ENCODE results near the gene GIT1. TPM values are rescaled to one million over a fixed set of nuclear protein-coding genes. Genes with fewer than 3 reads are reported as not detected.

Gene GIT1
- total RNA-seq, 2 experiments from 2014 or later = 35.5 to 37.5 TPM

DNA sequence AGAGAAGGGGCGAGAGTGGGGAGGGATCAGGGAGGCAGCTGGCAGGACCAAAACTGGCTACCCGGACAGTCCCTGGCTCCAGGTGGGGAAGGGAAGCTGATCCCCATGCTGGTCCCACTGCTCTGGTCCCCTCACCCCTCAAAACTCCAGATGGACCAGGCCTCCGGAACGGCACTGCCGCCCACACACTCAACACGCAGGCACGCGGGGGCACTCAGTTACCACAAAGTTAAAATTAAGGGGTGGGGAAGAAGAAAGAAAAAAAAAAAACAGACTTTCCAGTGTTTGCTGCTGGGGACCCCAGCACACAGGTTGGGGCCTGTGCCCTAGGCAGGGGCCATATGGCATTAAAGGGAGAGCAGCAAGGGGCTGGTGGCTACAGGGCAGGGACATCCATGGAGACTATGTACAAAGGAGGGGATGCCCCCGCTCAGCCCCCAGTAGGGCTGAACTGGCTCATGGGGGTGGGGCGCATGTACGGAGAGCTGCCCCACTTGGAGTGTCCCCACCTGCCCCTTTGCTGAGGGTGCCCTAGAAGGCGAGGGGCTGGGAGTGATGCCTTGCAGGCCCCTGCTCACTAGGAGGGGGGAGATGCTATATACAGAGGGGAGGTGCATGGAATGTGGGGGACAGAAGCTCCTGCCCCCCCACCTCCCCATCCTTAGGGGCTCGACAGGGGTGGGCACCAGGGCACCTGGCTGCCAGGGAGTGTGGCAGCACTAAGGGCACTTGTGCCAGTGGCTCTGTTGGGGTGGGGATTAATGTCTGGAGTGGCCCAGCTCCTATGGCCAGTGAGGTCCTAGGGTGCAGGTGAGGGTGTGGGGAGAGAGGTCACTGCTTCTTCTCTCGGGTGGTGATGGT, 15.3 kb downstream of the GIT1 start:
- H3K9me3 Mint-ChIP-seq = no peaks in the 10 kb centered on the region
- no peak for DNase-seq
- H3K36me3 Mint-ChIP-seq (ENCODE audit: low read depth) = peaks cover 16% of the 10 kb centered on the region
- no peak overlapping the region for H3K4me3 Mint-ChIP-seq
- no peak overlapping the region for H3K27ac Mint-ChIP-seq
- CTCF ChIA-PET = interaction anchor here (0.6 to 2.6 kb wide), 8 partner anchors 8 to 204 kb away, joined by 3 to 14 read pairs (median 4); partner anchors contain the start of gene ANKRD13B
- H3K27me3 Mint-ChIP-seq (ENCODE audit: low read depth) = no peaks in the 10 kb centered on the region
- intact Hi-C loops (cut with micrococcal nuclease) = no loop called here
- peaks cover 3% of the 10 kb centered on the region for H3K4me1 Mint-ChIP-seq (ENCODE audit: low read depth)

DNA sequence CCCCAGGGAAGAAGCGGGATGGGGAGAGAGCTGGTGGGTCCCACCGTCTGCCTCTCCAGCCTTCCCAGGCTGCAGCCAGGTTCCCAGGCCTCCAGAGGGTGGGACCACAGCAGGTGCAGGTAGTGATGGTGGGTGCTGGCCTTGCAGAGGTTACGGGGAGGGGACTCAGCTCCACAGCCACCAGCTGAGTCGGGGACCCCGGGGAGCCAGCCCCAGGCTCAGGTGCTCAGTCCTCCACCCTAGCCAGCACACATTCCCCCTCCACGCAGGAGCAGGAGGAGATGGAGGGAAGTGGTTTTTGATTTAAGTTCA, 15.9 kb downstream of the GIT1 start:
- H3K4me3 Mint-ChIP-seq = no peak overlapping the region
- H3K4me1 Mint-ChIP-seq (ENCODE audit: low read depth) = peaks cover 5% of the 10 kb centered on the region
- intact Hi-C loops (cut with micrococcal nuclease) = no loop called here
- H3K27me3 Mint-ChIP-seq (ENCODE audit: low read depth) = no peaks in the 10 kb centered on the region
- DNase-seq = no peak
- peaks cover 16% of the 10 kb centered on the region for H3K36me3 Mint-ChIP-seq (ENCODE audit: low read depth)
- H3K27ac Mint-ChIP-seq = no peak overlapping the region
- CTCF ChIA-PET = interaction anchor here (0.6 to 2.6 kb wide), 5 partner anchors 8 to 203 kb away, joined by 3 to 14 read pairs (median 4); partner anchors contain the start of gene ANKRD13B
- no peaks in the 10 kb centered on the region for H3K9me3 Mint-ChIP-seq

- H3K9me3 Mint-ChIP-seq = no peaks in the 10 kb centered on the region
- no peak overlapping the region for H3K4me3 Mint-ChIP-seq
- no peaks in the 10 kb centered on the region for H3K27me3 Mint-ChIP-seq (ENCODE audit: low read depth)
- CTCF ChIA-PET = interaction anchor here (0.6 to 2.6 kb wide), 6 partner anchors 9 to 203 kb away, joined by 3 to 14 read pairs (median 4); partner anchors contain the start of gene ANKRD13B
- intact Hi-C loops (cut with micrococcal nuclease) = no loop called here
- no peak overlapping the region for H3K27ac Mint-ChIP-seq
- H3K36me3 Mint-ChIP-seq (ENCODE audit: low read depth) = peaks cover 12% of the 10 kb centered on the region
- peaks cover 5% of the 10 kb centered on the region for H3K4me1 Mint-ChIP-seq (ENCODE audit: low read depth)
- peak; percentile 55 for DNase-seq
These were observed 16.5 kb downstream of the GIT1 start for GRCh38 chr17:29572691-29573557.

GRCh38 chr17:29571883-29572681, 17.4 kb downstream of the GIT1 start:
- no peaks in the 10 kb centered on the region for H3K9me3 Mint-ChIP-seq
- H3K27me3 Mint-ChIP-seq (ENCODE audit: low read depth) = no peaks in the 10 kb centered on the region
- intact Hi-C loops (cut with micrococcal nuclease) = no loop called here
- H3K36me3 Mint-ChIP-seq (ENCODE audit: low read depth) = peaks cover 8% of the 10 kb centered on the region
- CTCF ChIA-PET = interaction anchor here (0.6 to 2.6 kb wide), 5 partner anchors 10 to 207 kb away, joined by 3 to 14 read pairs (median 3); partner anchors contain the start of gene ANKRD13B
- no peak overlapping the region for H3K27ac Mint-ChIP-seq
- no peak overlapping the region for H3K4me3 Mint-ChIP-seq
- H3K4me1 Mint-ChIP-seq (ENCODE audit: low read depth) = peaks cover 5% of the 10 kb centered on the region
- no peak for DNase-seq

GRCh38 chr17:29571486-29571882, 18.0 kb downstream of the GIT1 start:
- no peak for DNase-seq
- Mint-ChIP-seq H3K36me3 (ENCODE audit: low read depth) (peaks cover 8% of the 10 kb centered on the region), H3K9me3 (no peaks in the 10 kb centered on the region), H3K4me1 (ENCODE audit: low read depth) (peaks cover 5% of the 10 kb centered on the region), H3K27ac (no peak overlapping the region), H3K4me3 (no peak overlapping the region), H3K27me3 (ENCODE audit: low read depth) (no peaks in the 10 kb centered on the region)
- CTCF ChIA-PET = interaction anchor here (0.6 to 2.6 kb wide), 6 partner anchors 9 to 208 kb away, joined by 3 to 14 read pairs (median 4); partner anchors contain the start of gene ANKRD13B
- intact Hi-C loops (cut with micrococcal nuclease) = no loop called here

GRCh38 chr17:29570521-29570920, 18.9 kb downstream of the GIT1 start:
- CTCF ChIA-PET = interaction anchor here (1.1 to 3.7 kb wide), 5 partner anchors 10 to 201 kb away, joined by 3 to 20 read pairs (median 11); partner anchors contain the start of gene ANKRD13B
- Mint-ChIP-seq H3K9me3 (no peaks in the 10 kb centered on the region), H3K4me1 (ENCODE audit: low read depth) (peaks cover 10% of the 10 kb centered on the region), H3K27me3 (ENCODE audit: low read depth) (no peaks in the 10 kb centered on the region), H3K4me3 (no peak overlapping the region), H3K27ac (no peak overlapping the region), H3K36me3 (ENCODE audit: low read depth) (peaks cover 8% of the 10 kb centered on the region)
- intact Hi-C loops (cut with micrococcal nuclease) = no loop called here
- no peak for DNase-seq

DNA sequence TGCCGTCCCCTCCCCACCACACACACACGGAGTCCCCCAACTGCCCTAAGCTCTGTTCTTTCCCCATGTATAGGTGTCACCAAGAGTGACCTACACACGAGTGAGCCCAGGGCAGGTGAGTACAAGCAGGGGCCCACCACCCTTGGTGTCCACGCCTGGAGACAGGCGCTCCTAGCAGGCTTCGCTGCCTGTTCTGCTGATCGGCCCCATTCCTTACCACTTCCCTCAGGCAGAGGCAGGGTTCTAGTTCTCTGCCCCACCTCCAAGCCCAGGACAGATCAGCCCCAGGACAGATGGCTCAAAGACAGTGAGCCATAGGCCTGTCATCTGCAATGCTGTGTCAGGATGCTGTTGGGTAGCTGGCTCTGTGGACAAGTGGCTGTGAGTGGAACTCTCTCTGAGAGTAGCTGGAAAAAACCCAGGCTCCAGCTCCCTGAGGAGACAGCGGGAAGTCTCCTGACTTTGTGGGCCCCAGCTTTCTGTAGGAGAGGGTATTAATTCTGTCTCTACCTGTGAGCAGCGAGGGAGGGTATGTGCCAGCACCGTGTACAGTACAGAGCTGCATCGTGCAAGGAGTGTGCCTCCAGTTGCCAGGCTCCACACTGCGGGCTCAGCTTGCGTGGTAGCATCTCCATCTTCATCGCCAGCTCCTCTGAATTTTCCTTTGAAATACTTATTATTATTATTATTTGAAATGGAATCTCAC, 20.1 kb downstream of the GIT1 start:
- no peak for DNase-seq
- no peak overlapping the region for H3K27ac Mint-ChIP-seq
- H3K36me3 Mint-ChIP-seq (ENCODE audit: low read depth) = peaks cover 8% of the 10 kb centered on the region
- H3K4me3 Mint-ChIP-seq = peak overlapping the region; percentile 79
- no peaks in the 10 kb centered on the region for H3K9me3 Mint-ChIP-seq
- CTCF ChIA-PET = interaction anchor here (0.9 to 3.7 kb wide), 9 partner anchors 9 to 200 kb away, joined by 3 to 20 read pairs (median 4); partner anchors contain the start of gene ANKRD13B
- H3K27me3 Mint-ChIP-seq (ENCODE audit: low read depth) = no peaks in the 10 kb centered on the region
- intact Hi-C loops (cut with micrococcal nuclease) = loop anchor here (1.0 to 10.0 kb wide), 5 partner anchors 193 to 845 kb away; partner anchors contain the start of genes NEK8, SSH2 and TLCD1
- H3K4me1 Mint-ChIP-seq (ENCODE audit: low read depth) = peaks cover 12% of the 10 kb centered on the region

DNA sequence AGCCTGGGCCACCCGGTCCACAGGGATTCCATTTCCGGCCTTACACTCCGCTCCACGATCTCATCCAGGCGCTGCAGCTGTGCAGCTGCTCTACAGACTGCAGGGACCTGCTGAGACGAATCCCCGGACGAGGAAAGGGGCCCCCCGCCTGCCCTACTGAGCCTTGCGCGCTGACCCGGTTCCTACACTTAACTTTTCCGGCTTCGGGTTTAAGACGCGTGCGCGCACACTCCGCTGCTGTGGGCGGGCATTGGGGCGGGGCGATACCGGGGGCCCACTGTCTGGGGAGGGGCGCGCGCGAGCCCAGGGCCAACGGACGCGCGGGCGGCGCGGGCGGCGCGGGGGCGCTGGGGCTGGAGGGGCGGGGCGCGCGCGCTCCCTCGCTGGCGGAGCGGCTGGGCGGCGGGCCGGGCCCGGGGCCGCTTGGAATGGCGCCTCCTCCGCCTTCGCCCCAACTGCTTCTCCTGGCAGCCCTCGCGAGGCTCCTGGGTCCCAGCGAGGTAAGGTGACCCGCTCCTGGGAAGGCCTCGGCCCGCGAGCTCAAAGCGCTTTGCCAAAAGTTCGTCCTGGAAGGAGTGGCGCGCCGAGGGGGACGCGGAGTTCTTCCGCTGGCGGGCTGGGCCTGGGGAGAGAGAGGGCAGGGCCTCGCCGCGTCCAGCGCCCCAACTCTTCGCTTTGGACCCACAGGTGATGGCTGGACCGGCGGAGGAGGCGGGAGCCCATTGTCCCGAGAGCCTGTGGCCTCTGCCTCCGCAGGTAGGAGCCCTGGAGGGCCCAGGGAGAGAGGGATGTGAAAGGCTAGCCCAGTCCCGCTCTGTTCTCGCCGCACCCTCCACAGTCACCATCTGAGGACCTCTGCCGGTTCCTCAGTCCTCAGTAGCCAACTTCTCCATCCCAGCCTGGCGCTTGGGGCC, 20.9 kb downstream of the GIT1 start, which contains the start of gene TP53I13:
TP53I13 (plus strand) TSS at position 371 of the 914 bp plus-strand sequence; CDS start at position 429, 58 bp downstream.
- Mint-ChIP-seq H3K4me1 (ENCODE audit: low read depth) (peaks cover 12% of the 10 kb centered on the region), H3K4me3 (peak within 1 kb of the TSS; percentile 94), H3K9me3 (no peaks in the 10 kb centered on the region), H3K36me3 (ENCODE audit: low read depth) (peaks cover 8% of the 10 kb centered on the region), H3K27me3 (ENCODE audit: low read depth) (no peaks in the 10 kb centered on the region), H3K27ac (peak within 1 kb of the TSS; percentile 88)
- intact Hi-C loops (cut with micrococcal nuclease) = loop anchor here (1.0 to 10.0 kb wide), 7 partner anchors 23 to 844 kb away; partner anchors contain the start of genes NEK8, NUFIP2, SSH2 and TLCD1
- DNase-seq = peak; percentile 91
- CTCF ChIA-PET = interaction anchor here (1.0 to 4.6 kb wide), 12 partner anchors 10 to 199 kb away, joined by 3 to 37 read pairs (median 5); partner anchors contain the start of gene ANKRD13B

DNA sequence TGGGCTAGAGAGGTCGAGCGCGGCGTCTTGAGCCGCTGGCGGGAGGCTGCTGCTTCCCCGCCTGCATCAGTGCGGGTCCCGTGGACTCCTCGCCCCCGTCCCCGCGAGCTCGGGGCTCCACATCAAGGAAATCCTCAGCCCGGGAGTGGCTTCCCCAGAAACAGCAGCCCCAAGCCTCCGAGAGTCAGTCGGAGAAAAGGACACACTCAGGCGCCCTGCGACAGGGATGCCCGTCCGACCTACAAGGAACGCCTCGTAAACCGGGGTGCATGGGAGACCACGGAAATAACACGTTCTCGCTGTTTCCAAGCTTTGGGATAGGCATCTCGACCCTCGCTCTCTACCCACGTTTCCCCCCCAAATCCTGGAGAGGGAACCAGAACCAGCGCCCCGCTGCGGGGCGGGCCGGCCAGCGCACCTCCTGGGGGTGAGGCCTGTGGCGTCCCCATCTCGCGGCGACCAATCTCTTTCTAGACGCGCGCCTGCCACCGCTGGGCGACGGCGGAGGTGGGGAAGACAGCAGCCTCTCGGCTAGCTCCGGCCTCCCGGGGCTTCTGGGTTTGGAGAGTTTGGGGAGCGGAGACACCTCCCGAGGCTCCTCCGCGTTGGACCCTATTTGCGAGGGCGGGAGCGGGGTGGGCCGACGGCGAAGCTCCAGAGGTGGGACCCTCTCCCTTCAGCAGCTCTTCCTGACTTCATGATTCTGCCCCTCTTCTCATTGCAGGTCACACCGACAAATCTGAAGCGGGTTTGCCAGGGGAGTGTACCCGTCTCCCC, 21.7 kb downstream of the GIT1 start:
- CTCF ChIA-PET = interaction anchor here (1.2 to 4.6 kb wide), 5 partner anchors 12 to 198 kb away, joined by 3 to 37 read pairs (median 6); no protein-coding TSS in a partner anchor
- no peaks in the 10 kb centered on the region for H3K9me3 Mint-ChIP-seq

More for the DNA sequence above, 21.7 kb downstream of the GIT1 start:
- H3K4me3 Mint-ChIP-seq = peak overlapping the region; percentile 94
- peaks cover 12% of the 10 kb centered on the region for H3K4me1 Mint-ChIP-seq (ENCODE audit: low read depth)
- DNase-seq = peak; percentile 83
- peaks cover 3% of the 10 kb centered on the region for H3K36me3 Mint-ChIP-seq (ENCODE audit: low read depth)
- no peaks in the 10 kb centered on the region for H3K27me3 Mint-ChIP-seq (ENCODE audit: low read depth)
- intact Hi-C loops (cut with micrococcal nuclease) = loop anchor here (1.0 to 10.0 kb wide), 8 partner anchors 24 to 843 kb away; partner anchors contain the start of genes NEK8, NUFIP2, SSH2 and TAOK1
- peak overlapping the region; percentile 88 for H3K27ac Mint-ChIP-seq
